ENCODE data around the gene HNF1A.
"Not testable (repeated sequence)": the region's sequence is repeated elsewhere in the genome, so short reads cannot be mapped to it uniquely, and the experiment has no call there.

Gene HNF1A

GRCh38 chr12:121011820-121012219 is 33.5 kb downstream of the HNF1A start:
- no peak for DNase-seq (ENCODE audit: low read depth)

GRCh38 chr12:121013715-121014114 is 35.4 kb downstream of the HNF1A start:
- DNase-seq (ENCODE audit: low read depth) = no peak

DNA sequence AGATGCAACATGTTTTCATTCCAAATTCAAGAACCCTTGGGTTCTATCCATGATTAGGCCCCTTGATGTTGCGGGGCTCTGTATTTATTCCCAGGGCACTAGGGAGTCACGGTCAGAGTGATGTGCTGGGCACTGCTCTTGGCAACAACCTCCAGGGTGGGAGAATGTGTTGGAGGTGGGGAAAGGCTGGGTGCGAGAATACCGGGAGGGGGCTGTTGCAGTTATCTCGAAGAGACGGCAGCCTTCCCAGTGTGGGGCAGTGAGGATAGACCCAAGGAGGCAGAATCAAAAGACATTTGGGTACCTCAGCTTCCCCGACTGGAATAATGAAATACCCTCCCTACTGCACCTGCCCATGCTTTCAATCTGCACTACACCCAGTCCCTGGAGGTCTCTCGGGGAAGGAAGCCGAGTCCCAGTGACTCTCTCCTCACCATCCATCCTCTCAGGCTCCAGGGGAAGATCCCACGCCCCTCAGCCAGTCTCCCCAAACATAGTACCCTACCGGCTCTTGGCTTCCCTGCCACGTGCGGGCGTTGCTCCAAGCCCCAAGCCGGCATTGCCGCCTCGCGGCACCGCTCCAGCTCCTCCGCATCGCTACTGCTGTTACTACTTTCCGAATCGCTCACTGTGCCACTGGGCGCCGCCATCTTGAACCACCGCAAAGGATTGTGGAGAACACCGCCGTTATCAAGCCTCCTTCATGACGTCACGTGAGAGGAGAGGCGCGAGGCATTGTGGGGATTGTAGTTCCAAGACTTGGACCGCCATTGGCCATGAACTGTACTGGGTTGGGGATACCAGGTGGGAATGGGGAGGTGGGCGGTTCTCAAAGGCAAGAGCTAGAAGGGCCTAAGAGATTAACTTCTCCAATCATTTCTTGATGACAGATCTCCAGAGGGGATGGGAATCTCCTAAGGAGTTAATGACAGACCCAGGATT is 37.8 kb downstream of the HNF1A start, which contains the start of gene C12orf43:
Gene C12orf43 (minus strand): TSS at position 663 of the 942 bp plus-strand sequence. CDS start 13 bp downstream, at position 650.
- peak; percentile 88 for DNase-seq (ENCODE audit: low read depth)

DNA sequence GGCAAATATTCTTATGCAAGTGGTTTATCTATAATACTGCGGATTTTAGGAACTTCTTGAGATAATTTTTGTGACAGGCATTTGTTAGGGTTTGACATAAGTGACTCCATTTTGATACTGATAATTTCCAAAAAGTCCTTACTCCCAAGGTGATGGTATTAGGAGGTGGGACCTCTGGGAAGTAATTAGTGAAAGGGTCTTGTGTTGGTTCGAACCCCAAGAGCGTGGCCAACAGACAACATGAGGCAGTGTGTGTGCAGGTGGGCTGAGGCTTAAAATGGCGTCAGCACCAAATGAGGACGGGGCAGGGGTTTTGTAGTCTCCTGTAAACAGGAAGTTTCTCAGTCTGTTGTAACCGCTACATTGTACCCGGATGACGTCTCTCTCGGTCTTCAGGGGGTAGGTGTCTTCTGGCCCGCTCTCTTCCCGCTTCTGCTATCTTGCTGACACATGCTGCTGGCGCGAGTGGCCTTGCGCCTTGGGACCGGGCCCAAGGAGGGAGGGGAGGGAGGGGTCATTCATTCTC is 39.7 kb downstream of the HNF1A start:
- DNase-seq (ENCODE audit: low read depth) = no peak

- no peak for DNase-seq (ENCODE audit: low read depth)
These were observed 40.7 kb downstream of the HNF1A start for GRCh38 chr12:121018860-121019617.

DNA sequence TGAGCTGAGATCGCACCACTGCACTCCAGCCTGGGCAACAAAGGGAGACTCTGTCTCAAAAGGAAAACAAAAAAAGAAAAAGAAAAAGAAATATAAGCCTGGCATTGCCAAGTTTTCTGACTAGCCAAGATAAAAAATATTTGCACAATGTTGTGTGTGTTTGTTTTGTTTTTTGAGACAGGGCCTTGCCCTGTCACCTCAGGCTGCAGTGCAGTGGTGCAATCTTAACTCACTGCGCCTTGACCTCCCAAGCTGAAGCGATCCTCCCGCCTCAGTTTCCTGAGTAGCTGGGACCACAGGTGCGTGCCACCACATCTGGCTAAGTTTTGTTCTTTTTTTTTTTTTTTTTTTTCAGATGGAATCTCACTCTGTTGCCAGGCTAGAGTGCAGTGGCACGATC is 43.4 kb downstream of the HNF1A start:
- no peak for DNase-seq (ENCODE audit: low read depth)

GRCh38 chr12:121022713-121023112 is 44.4 kb downstream of the HNF1A start:
- DNase-seq (ENCODE audit: low read depth) = no peak

DNA sequence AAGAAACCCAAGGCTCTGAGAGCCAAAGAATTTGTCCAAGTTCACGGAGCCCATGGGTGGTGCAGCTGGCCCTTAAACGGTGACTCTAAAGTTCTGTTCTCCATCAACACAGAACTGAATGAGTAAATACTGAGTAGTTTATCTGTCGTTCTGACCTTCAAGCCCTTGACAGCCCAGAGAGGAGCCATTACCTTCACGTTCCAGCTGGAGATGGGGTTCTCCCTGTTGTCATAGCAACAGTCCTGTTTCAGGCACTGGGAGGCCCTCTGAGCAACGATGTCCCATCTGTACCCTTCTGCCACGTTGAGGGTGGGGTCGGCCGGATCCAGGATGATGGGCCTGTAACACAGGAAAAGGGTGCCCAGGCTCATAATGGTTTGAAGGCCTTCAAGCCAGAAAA is 45.5 kb downstream of the HNF1A start:
- no peak for DNase-seq (ENCODE audit: low read depth)

DNA sequence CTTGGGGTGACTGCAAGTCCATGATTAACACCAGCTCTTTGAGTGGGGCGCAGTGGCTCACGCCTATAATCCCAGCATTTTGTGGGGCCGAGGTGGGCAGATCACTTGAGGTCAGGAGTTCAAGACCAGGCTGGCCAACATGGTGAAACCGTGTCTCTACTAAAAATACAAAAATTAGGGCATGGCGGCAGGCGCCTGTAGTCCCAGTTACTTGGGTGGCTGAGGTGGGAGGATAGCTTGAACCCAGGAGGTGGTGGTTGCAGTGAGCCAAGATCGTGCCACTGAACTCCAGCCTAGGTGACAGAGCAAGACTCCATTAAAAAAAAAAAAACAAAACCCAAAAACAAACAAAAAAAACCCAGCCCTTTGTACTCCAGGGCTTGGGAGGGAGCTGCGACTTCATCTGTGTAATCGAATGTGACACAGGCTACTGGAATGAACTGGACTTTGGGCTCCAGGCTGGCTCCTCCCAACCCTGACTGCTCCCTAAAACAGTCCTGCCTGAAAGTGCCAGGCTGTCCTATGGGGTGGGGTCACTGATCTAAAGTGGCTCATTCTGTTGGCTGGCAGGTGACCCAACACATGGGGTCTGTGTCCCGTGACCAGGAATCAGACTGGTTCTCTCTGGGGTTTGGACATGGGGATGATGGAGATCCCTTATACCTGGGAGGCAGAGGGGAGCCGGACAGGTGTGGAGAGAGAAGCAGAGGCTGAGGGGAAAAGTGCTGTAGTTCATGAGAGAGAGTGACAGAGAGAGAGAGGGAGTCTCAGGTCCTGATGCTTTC is 47.3 kb downstream of the HNF1A start:
- DNase-seq (ENCODE audit: low read depth) = no peak

DNA sequence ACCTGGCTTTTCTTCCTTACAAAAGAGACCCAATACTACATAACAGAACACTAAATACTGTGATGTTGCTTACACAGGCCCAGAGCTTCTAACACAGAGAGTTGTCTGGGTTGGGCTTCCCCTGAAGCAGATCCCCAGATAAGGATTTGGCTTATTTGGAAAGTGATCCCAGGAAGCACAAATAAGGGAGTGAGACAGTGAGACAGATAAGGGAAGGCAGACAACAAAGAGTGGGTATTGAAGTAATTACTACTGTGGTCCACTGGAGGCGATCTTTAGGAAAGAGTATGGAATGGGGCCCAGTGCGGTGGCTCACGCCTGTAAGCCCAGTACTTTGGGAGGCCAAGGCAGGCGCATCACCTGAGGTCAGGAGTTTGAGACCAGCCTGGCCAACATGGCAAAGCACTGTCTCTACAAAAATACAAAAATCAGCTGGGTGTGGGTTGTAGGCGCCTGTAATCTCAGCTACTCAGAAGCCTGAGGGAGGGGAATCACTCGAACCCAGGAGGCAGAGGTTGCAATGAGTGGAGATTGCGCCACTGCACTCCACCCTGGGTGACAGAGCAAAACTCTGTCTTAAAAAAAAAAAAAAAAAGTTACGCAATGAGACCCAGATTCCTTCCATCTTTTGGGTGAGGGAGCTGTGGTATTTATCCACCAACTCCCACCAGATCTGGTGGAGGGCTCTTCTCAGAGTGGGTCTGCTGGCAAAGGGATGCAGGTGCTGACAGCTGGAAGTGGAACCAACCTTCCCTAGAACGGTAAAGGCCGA is 48.1 kb downstream of the HNF1A start:
- no peak for DNase-seq (ENCODE audit: low read depth)

GRCh38 chr12:121030576-121031212 is 52.4 kb downstream of the HNF1A start:
- DNase-seq (ENCODE audit: low read depth) = no peak

GRCh38 chr12:121033625-121034349 is 55.4 kb downstream of the HNF1A start:
- DNase-seq (ENCODE audit: low read depth) = peak; percentile 40

- DNase-seq (ENCODE audit: low read depth) = no peak
These were observed 56.4 kb downstream of the HNF1A start for GRCh38 chr12:121034616-121035305.

- DNase-seq (ENCODE audit: low read depth) = no peak
These were observed 58.5 kb downstream of the HNF1A start for GRCh38 chr12:121036810-121037326.

DNA sequence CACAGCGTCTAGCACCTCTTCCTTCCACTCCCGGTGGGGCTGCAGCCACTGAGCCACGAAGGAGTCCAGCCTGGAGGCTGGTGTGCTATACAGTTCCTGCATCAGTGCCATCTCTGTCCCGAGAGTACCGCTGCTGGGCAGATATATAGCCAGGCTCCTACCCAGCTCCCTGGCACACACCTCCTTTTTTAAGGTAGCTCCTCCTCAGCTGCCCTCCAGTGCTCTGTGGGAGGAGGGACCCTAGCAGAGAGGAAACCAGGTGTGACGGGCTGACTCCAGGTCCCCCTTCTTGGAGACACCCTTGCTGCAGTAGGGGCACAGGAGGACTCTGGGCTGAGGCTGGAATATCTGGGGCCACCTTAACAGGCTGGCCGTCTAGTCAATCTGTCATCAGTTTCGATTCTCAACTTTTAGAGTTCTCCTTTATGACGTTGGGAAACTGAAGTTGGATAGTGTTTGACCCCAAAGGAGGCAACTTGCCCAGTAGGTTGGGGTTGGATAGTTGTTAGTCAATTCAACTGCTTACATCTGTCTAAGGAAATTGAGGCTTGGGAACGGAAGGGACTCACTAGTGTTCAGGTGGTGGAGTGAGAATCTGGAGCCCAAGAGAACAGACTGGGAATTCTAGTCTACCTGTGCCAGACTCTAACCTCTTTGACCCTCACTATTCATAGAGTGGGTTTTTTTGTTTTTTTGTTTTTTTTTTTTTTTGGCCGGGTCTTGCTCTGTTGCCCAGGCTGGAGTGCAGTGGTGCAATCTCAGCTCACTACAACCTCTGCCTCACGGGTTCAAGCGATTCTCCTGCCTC is 60.7 kb downstream of the HNF1A start, which contains the start of gene OASL:
Gene OASL (minus strand): TSS at position 386 of the 808 bp plus-strand sequence. CDS start 275 bp downstream, at position 111.
- peak; percentile 42 for DNase-seq (ENCODE audit: low read depth)

DNA sequence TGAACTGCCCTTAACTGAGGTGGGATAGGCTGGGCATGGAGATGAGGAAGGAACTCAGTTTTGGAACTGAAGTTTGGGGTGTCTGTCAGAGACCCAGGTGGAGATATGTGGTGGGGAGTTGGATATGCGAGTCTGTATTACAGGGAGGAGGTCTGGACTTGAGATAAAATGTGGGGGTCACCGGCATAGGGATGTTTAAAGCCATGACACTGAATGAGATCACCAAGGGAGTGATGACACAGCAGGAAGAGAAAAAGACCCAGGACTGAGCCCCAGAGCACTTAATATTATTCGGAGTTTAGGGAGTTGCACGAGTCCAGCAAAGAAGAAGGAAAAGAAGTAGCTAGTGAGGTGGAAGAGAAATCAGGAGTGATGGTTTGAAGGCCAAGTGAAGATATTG is 64.7 kb downstream of the HNF1A start:
- DNase-seq (ENCODE audit: low read depth) = no peak

DNA sequence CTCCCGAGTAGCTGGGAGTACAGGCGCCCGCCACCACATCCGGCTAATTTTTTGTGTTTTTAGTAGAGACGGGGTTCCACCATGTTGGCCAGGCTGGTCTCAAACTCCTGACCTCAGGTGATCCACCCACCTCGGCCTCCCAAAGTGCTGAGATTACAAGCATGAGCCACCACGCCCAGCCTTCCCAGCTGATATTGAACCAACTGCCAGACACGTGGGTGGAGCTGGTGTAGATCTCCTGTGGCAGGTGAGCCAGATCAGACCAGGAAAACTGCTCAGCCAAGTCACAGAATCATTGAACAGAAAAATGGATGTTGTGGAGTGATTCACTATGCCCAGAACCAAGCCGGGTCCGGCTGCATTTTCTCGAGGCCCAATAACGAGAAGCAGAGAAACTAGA is 69.1 kb downstream of the HNF1A start:
- DNase-seq (ENCODE audit: low read depth) = not testable (repeated sequence)

DNA sequence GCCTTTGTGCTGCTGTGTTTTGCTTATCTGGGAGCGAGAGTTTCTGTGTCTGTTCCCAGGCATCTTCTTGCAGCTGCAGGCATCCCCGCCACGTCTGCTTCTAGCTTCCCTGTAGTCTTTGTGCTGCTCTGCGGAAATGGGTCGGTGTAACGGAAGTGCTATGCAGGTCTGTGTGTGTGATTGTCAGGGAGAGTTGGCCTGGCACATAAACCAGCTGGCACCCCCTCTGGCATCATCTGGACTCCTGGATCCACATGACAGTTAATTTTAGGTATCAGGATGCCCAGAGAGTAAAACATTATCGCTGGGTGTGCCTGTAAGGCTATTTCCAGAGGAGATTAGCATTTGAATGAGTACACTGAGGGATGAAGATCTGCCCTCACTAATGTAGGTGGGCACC is 70.1 kb downstream of the HNF1A start:
- no peak for DNase-seq (ENCODE audit: low read depth)

All from T follicular helper cell (primary cell).